Neuronal stem cell (in vitro differentiated cells): Measurements from ENCODE around the gene PACSIN3.
"Not testable (repeated sequence)": the region's sequence is repeated elsewhere in the genome, so short reads cannot be mapped to it uniquely, and the experiment has no call there.

Experiments used
- DNase-seq: peaks from one replicate; pipeline ENCODE4 v3.0.0-alpha.2; 2013; ENCODE audit warnings: low spot score
- H2AFZ ChIP-seq: one replicate; pipeline ENCODE4 v1.6.1; 2013; ENCODE audit warnings: mild to moderate bottlenecking, low read length, inconsistent platforms
- H2AK5ac ChIP-seq: 2 replicates; pipeline ENCODE4 v1.6.1; 2013; ENCODE audit warnings: low read depth, mild to moderate bottlenecking, inconsistent platforms, low read length, moderate library complexity, mixed read lengths
- H2BK120ac ChIP-seq: 2 replicates; pipeline ENCODE4 v1.6.1; 2013; ENCODE audit warnings: low read depth, mild to moderate bottlenecking, inconsistent platforms, low read length, moderate library complexity, mixed read lengths
- H2BK12ac ChIP-seq: one replicate; pipeline ENCODE4 v1.6.1; 2013; ENCODE audit warnings: low read length, inconsistent platforms
- H2BK15ac ChIP-seq: 2 replicates; pipeline ENCODE4 v1.6.1; 2013; ENCODE audit warnings: mild to moderate bottlenecking, low read length, inconsistent platforms, mixed read lengths
- H2BK5ac ChIP-seq: one replicate; pipeline ENCODE4 v1.6.1; 2013; ENCODE audit warnings: inconsistent platforms, mild to moderate bottlenecking, low read length, moderate library complexity
- H3K14ac ChIP-seq: one replicate; pipeline ENCODE4 v1.6.1; 2013; ENCODE audit warnings: low read length, inconsistent platforms
- H3K18ac ChIP-seq: 2 replicates; pipeline ENCODE4 v1.6.1; 2013; ENCODE audit warnings: low read length, inconsistent platforms
- H3K23ac ChIP-seq: 2 replicates; pipeline ENCODE4 v1.6.1; 2013; ENCODE audit warnings: low read depth, mild to moderate bottlenecking, mixed read lengths, low read length, inconsistent platforms; ENCODE audit not compliant: poor library complexity
- H3K27ac ChIP-seq: replicated peaks from 3 replicates; pipeline ENCODE4 v1.5.1; 2013; ENCODE audit warnings: low read length, inconsistent platforms
- H3K27me3 ChIP-seq, 3 experiments: 2 replicates each; pipeline ENCODE4 v1.6.1; 2013; ENCODE audit warnings: low read length in 3 of 3, mild to moderate bottlenecking in 2 of 3, inconsistent platforms in 1 of 3, low read depth in 1 of 3, mixed read lengths in 1 of 3, moderate library complexity in 1 of 3; ENCODE audit not compliant: control insufficient read depth in 3 of 3, insufficient read depth in 3 of 3
- H3K36me3 ChIP-seq, 2 donors: replicated peaks in 1 of 2; 2 replicates each; pipeline ENCODE4 v1.6.1; 2013; ENCODE audit warnings: low read length in 2 of 2; ENCODE audit not compliant: control insufficient read depth in 2 of 2, insufficient read depth in 2 of 2
- H3K4ac ChIP-seq: 2 replicates; pipeline ENCODE4 v1.6.1; 2013; ENCODE audit warnings: inconsistent platforms, mild to moderate bottlenecking, low read length, moderate library complexity
- H3K4me1 ChIP-seq, 2 donors: 1 replicate in 1 of 2; 2 replicates in 1 of 2; pipeline ENCODE4 v1.6.1; 2013; ENCODE audit warnings: low read length in 2 of 2, low read depth in 1 of 2; ENCODE audit not compliant: control insufficient read depth in 2 of 2, insufficient read depth in 1 of 2
- H3K4me2 ChIP-seq: one replicate; pipeline ENCODE4 v1.6.1; 2013; ENCODE audit warnings: mild to moderate bottlenecking, low read length, inconsistent platforms; ENCODE audit not compliant: insufficient read depth, poor library complexity, severe bottlenecking
- H3K4me3 ChIP-seq, 2 donors: 2 replicates each; pipeline ENCODE4 v1.5.1; 2013; ENCODE audit warnings: low read length in 2 of 2, mild to moderate bottlenecking in 2 of 2, inconsistent platforms in 1 of 2, moderate library complexity in 1 of 2
- H3K79me1 ChIP-seq: one replicate; pipeline ENCODE4 v1.6.1; 2013; ENCODE audit warnings: low read depth, mild to moderate bottlenecking, inconsistent platforms, low read length, moderate library complexity
- H3K9ac ChIP-seq: one replicate; pipeline ENCODE4 v1.6.1; 2013; ENCODE audit warnings: mild to moderate bottlenecking, low read depth, low read length, inconsistent platforms; ENCODE audit not compliant: poor library complexity
- H3K9me3 ChIP-seq, 2 donors: replicated peaks in 1 of 2; 2 replicates each; pipeline versions ENCODE3 to v1.6.1; 2013; ENCODE audit warnings: low read length in 2 of 2, mild to moderate bottlenecking in 2 of 2, inconsistent platforms in 1 of 2, low read depth in 1 of 2, mixed read lengths in 1 of 2, moderate library complexity in 1 of 2; ENCODE audit not compliant: control insufficient read depth in 2 of 2, insufficient read depth in 1 of 2
- H4K8ac ChIP-seq: one replicate; pipeline ENCODE4 v1.6.1; 2013; ENCODE audit warnings: low read depth, mild to moderate bottlenecking, inconsistent platforms, low read length, moderate library complexity
- H4K91ac ChIP-seq: one replicate; pipeline ENCODE4 v1.6.1; 2013; ENCODE audit warnings: low read length, low read depth, mild to moderate bottlenecking, inconsistent platforms; ENCODE audit not compliant: poor library complexity
- WGBS, 2 donors: extraction: QIAGEN DNeasy Blood & Tissue Kit; methylation state at CpG; one replicate each; pipeline ENCODE4 v1.1.7; 2013; ENCODE audit warnings: missing lambda C conversion rate in 2 of 2, mixed read lengths in 1 of 2; ENCODE audit not compliant: insufficient read length in 2 of 2, insufficient replicate concordance in 1 of 2; ENCODE audit errors: extremely low coverage in 2 of 2; 5-methylcytosine and 5-hydroxymethylcytosine counted together

PACSIN3 gene

DNA sequence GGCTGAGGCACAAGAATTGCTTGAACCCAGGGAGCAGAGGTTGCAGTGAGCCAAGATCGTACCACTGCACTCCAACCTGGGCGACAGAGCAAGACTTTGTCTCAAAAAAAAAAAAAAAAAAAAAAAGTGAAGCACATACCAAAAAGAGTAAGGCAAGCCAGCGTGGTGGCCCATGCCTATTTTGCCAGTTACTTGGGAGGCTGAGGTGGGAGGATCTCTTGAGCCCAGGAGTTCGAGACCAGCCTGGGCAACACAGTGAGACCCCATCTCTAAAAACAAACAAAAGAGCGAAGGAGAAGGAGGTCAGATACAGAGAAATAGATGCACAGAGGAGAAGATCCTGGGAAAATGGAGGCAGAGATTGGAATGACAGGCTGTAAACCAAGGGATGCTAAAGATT lies 20.3 kb upstream of the PACSIN3 start:
- H4K91ac ChIP-seq, H3K23ac ChIP-seq, H2BK120ac ChIP-seq, H3K4ac ChIP-seq, H3K4me3 ChIP-seq, H2BK5ac ChIP-seq, H3K27ac ChIP-seq, H3K36me3 ChIP-seq, H3K79me1 ChIP-seq, H3K9me3 ChIP-seq, H2BK15ac ChIP-seq, H3K4me2 ChIP-seq, H4K8ac ChIP-seq, H3K18ac ChIP-seq, H2BK12ac ChIP-seq, H2AFZ ChIP-seq, H2AK5ac ChIP-seq, H3K4me1 ChIP-seq, H3K9ac ChIP-seq, DNase-seq, H3K14ac ChIP-seq: not testable (repeated sequence)
- WGBS, 2 donors = no CpG with 5 or more reads among the region's 5 CpGs
- peaks cover 0 to 20% (median 0%) of the 10 kb centered on the region in 3 experiments for H3K27me3 ChIP-seq

DNA sequence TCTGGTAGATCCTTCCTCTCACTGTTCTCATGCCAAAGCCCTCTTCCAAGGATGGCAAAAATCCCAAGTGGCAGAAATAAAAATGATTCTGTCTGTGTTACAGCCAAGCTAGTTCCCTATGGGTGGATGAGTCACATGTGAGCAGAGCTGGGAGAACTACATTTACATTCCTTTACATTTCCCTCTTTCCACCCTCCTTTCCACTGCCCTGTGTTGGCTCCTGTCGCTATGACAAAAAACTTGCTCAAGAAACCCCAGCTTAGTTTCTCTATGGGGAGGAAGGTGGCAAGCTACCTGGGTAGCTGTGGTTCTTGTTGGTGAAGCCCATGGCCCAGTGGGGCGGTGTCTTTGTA lies 18.4 kb upstream of the PACSIN3 start:
- H3K4me3 ChIP-seq = no peak overlapping the region
- no peaks in the 10 kb centered on the region for H3K9me3 ChIP-seq
- H3K18ac ChIP-seq = no peak overlapping the region
- no peak for DNase-seq
- no peak overlapping the region for H3K4me2 ChIP-seq
- no peak overlapping the region for H3K27ac ChIP-seq
- H2AFZ ChIP-seq = peak overlapping the region; percentile 68
- no peak overlapping the region for H2BK15ac ChIP-seq
- H4K91ac ChIP-seq = no peak overlapping the region
- H3K23ac ChIP-seq = no peak overlapping the region
- no peak overlapping the region for H2BK120ac ChIP-seq
- H3K27me3 ChIP-seq = peaks cover 0 to 20% (median 0%) of the 10 kb centered on the region in 3 experiments
- H3K4ac ChIP-seq = no peak overlapping the region
- no peak overlapping the region for H4K8ac ChIP-seq
- H2AK5ac ChIP-seq = no peak overlapping the region
- no peaks in the 10 kb centered on the region for H3K4me1 ChIP-seq
- H3K36me3 ChIP-seq = no peaks in the 10 kb centered on the region
- H3K79me1 ChIP-seq = no peaks in the 10 kb centered on the region
- H3K9ac ChIP-seq = no peak overlapping the region
- no peak overlapping the region for H2BK12ac ChIP-seq
- no peak overlapping the region for H3K14ac ChIP-seq
- H2BK5ac ChIP-seq = no peak overlapping the region
- WGBS, 2 donors = no CpG with 5 or more reads among the region's 2 CpGs

DNA sequence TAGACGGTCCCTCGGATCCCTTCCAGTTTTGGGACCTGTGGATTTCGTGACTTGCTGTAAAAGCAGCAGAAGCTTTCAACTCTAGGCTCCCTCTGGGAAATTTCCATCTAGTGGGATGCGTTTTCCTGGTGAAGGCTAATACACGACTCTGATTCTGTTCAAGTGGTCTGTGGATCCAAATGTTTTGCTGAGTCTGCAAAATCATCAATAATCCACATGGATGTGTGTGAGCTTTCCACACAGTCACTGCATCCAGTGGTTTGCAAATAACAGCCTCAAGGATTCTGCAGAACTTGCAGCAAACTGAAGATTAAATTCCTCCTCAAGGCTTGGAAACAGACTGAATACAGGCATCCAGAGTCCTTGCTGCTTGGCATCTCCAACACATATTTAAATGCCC lies 16.3 kb upstream of the PACSIN3 start:
- H3K14ac ChIP-seq = no peak overlapping the region
- no peak overlapping the region for H3K4ac ChIP-seq
- no peak overlapping the region for H2BK12ac ChIP-seq
- no peak overlapping the region for H3K27ac ChIP-seq
- H3K27me3 ChIP-seq = peaks cover 0 to 24% (median 0%) of the 10 kb centered on the region in 3 experiments
- H3K9me3 ChIP-seq = no peaks in the 10 kb centered on the region
- DNase-seq = no peak
- H3K9ac ChIP-seq = no peak overlapping the region
- H4K91ac ChIP-seq = no peak overlapping the region
- H4K8ac ChIP-seq = no peak overlapping the region
- no peaks in the 10 kb centered on the region for H3K36me3 ChIP-seq
- no peak overlapping the region for H3K4me3 ChIP-seq
- H2BK120ac ChIP-seq = no peak overlapping the region
- H3K23ac ChIP-seq = no peak overlapping the region
- H3K4me2 ChIP-seq = no peak overlapping the region
- no CpG with 5 or more reads among the region's 5 CpGs for WGBS, 2 donors
- no peak overlapping the region for H2BK15ac ChIP-seq
- H2AFZ ChIP-seq = no peak overlapping the region
- no peaks in the 10 kb centered on the region for H3K79me1 ChIP-seq
- H3K18ac ChIP-seq = no peak overlapping the region
- H3K4me1 ChIP-seq = no peaks in the 10 kb centered on the region
- no peak overlapping the region for H2AK5ac ChIP-seq
- no peak overlapping the region for H2BK5ac ChIP-seq

DNA sequence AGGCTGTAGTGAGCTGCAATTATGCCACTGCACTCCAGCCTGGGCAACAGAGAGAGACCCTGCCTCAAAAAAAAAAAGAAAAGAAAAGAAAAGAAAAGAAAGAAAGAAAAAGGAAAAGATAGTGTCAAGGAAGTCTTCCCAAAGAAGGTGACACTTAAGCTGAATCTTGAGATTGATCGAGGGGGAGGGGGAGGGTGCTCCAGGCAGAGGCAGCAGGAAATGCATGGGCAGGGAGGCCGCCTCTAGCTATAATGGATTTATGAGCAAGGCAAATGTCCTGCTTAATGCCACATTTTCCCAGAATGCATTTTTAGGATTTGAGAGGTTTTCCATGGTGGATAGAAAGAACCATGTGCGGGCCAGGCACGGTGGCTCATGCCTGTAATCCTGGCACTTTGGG lies 14.8 kb upstream of the PACSIN3 start:
- Histone ChIP-seq H3K4me2 (no peak overlapping the region), H4K8ac (no peak overlapping the region), H3K14ac (no peak overlapping the region), H2BK5ac (no peak overlapping the region), H3K4me1 (no peaks in the 10 kb centered on the region), H4K91ac (no peak overlapping the region), H3K4me3 (no peak overlapping the region), H3K27me3 (peaks cover 0 to 20% (median 0%) of the 10 kb centered on the region in 3 experiments), H3K23ac (no peak overlapping the region), H3K79me1 (no peaks in the 10 kb centered on the region), H2BK15ac (no peak overlapping the region), H2BK12ac (no peak overlapping the region), H3K18ac (no peak overlapping the region), H3K9me3 (no peaks in the 10 kb centered on the region), H3K9ac (no peak overlapping the region), H3K27ac (no peak overlapping the region), H2AK5ac (no peak overlapping the region), H3K4ac (no peak overlapping the region), H2BK120ac (no peak overlapping the region), H3K36me3 (no peaks in the 10 kb centered on the region), H2AFZ (no peak overlapping the region)
- no peak for DNase-seq
- WGBS, 2 donors = no CpG with 5 or more reads among the region's 4 CpGs
